Osteoblast (primary cell): ENCODE results near the gene RPL37A. TPM values are rescaled to one million over a fixed set of nuclear protein-coding genes. Genes with fewer than 3 reads are reported as not detected.
A peak's percentile ranks its signal among the peaks of the same experiment; 100 is the strongest.

ENCODE experiments used
- DNase-seq: peaks from one replicate; pipeline ENCODE4 v3.0.0; 2011; ENCODE audit warnings: low spot score, mixed read lengths; ENCODE audit not compliant: insufficient read length; ENCODE audit errors: missing footprints
- H2AFZ ChIP-seq: 2 replicates; pipeline ENCODE4 v1.6.0; 2011; ENCODE audit warnings: mild to moderate bottlenecking, low read length
- H3K27ac ChIP-seq: 2 replicates; pipeline ENCODE4 v1.5.1; 2011; ENCODE audit warnings: mild to moderate bottlenecking, low read depth, low read length, moderate library complexity
- H3K27me3 ChIP-seq: 2 replicates; pipeline ENCODE4 v1.6.0; 2012; ENCODE audit warnings: mild to moderate bottlenecking, control low read depth, inconsistent platforms, low read length, moderate library complexity; ENCODE audit not compliant: insufficient read depth
- H3K36me3 ChIP-seq: 2 replicates; pipeline ENCODE4 v1.5.1; 2011; ENCODE audit warnings: mild to moderate bottlenecking, low read length, control low read depth, moderate library complexity; ENCODE audit not compliant: insufficient read depth
- H3K4me1 ChIP-seq: 2 replicates; pipeline ENCODE4 v1.5.1; 2011; ENCODE audit warnings: mild to moderate bottlenecking, low read length, control low read depth, moderate library complexity; ENCODE audit not compliant: insufficient read depth
- H3K4me2 ChIP-seq: 2 replicates; pipeline ENCODE4 v1.6.0; 2011; ENCODE audit warnings: mild to moderate bottlenecking, low read length; ENCODE audit not compliant: insufficient read depth
- H3K4me3 ChIP-seq: fragments of 200-600 bp; sonication (generic); 3 replicates; pipeline ENCODE4 v1.5.1; 2012; ENCODE audit warnings: mild to moderate bottlenecking, low read length, inconsistent platforms; ENCODE audit not compliant: insufficient read depth
- H3K79me2 ChIP-seq: 2 replicates; pipeline ENCODE4 v1.6.0; 2012; ENCODE audit warnings: mild to moderate bottlenecking, low read length, control low read depth, inconsistent platforms; ENCODE audit not compliant: insufficient read depth
- H3K9me3 ChIP-seq: 2 replicates; pipeline ENCODE4 v1.5.1; 2011; ENCODE audit warnings: low read depth, low read length, control low read depth
- H4K20me1 ChIP-seq: 2 replicates; pipeline ENCODE4 v1.6.0; 2012; ENCODE audit warnings: mild to moderate bottlenecking, low read length, control low read depth; ENCODE audit not compliant: insufficient read depth
- CTCF ChIP-seq: IDR thresholded peaks from 2 replicates; pipeline ENCODE4 v1.5.1; 2011; ENCODE audit warnings: mild to moderate bottlenecking, low read depth, low read length, moderate library complexity; ENCODE audit errors: extremely low read depth
- total RNA-seq: library from RNA; depleted of rRNA; stranded (reverse); fragments of >200 nt; gene quantifications from 2 replicates; pipeline ENCODE4 v1.2.3, GENCODE V29; 2012

The RPL37A gene
- total RNA-seq, 1 donor: 869 TPM

- Histone ChIP-seq H3K4me2 (peak overlapping the region; percentile 4), H3K79me2 (no peaks in the 10 kb centered on the region), H3K4me3 (no peak overlapping the region), H3K27me3 (no peaks in the 10 kb centered on the region), H3K9me3 (no peaks in the 10 kb centered on the region), H3K36me3 (no peaks in the 10 kb centered on the region), H3K4me1 (peaks cover 19% of the 10 kb centered on the region), H2AFZ (no peak overlapping the region), H3K27ac (no peak overlapping the region), H4K20me1 (no peaks in the 10 kb centered on the region)
- no peak for DNase-seq
- no peak for TF ChIP-seq CTCF
These were observed 21.5 kb downstream of the RPL37A start for GRCh38 chr2:216520112-216520511.

- H3K27me3 ChIP-seq: no peaks in the 10 kb centered on the region
- no peaks in the 10 kb centered on the region for H3K36me3 ChIP-seq
- no peak for TF ChIP-seq CTCF
- H3K9me3 ChIP-seq: no peaks in the 10 kb centered on the region
- H3K4me3 ChIP-seq: no peak overlapping the region
- H3K79me2 ChIP-seq: no peaks in the 10 kb centered on the region
- H3K27ac ChIP-seq: no peak overlapping the region
- H4K20me1 ChIP-seq: no peaks in the 10 kb centered on the region
- H3K4me2 ChIP-seq: no peak overlapping the region
- H3K4me1 ChIP-seq: peaks cover 19% of the 10 kb centered on the region
- DNase-seq: no peak
- H2AFZ ChIP-seq: no peak overlapping the region
These were observed 24.4 kb downstream of the RPL37A start for GRCh38 chr2:216522892-216523502.

GRCh38 chr2:216525972-216526371, 27.3 kb downstream of the RPL37A start:
- no peak overlapping the region for H2AFZ ChIP-seq
- no peaks in the 10 kb centered on the region for H3K27me3 ChIP-seq

GRCh38 chr2:216526939-216527338, 28.3 kb downstream of the RPL37A start:
- TF ChIP-seq CTCF: no peak
- Histone ChIP-seq H3K79me2 (no peaks in the 10 kb centered on the region), H3K4me3 (no peak overlapping the region), H3K27ac (no peak overlapping the region), H2AFZ (no peak overlapping the region), H3K36me3 (no peaks in the 10 kb centered on the region), H4K20me1 (no peaks in the 10 kb centered on the region), H3K9me3 (no peaks in the 10 kb centered on the region), H3K4me1 (no peaks in the 10 kb centered on the region), H3K4me2 (no peak overlapping the region), H3K27me3 (no peaks in the 10 kb centered on the region)
- no peak for DNase-seq

More at GRCh38 chr2:216525972-216526371, 27.3 kb downstream of the RPL37A start:
- Histone ChIP-seq H3K27ac (no peak overlapping the region), H3K36me3 (no peaks in the 10 kb centered on the region), H3K4me2 (no peak overlapping the region), H3K4me3 (no peak overlapping the region), H3K4me1 (no peaks in the 10 kb centered on the region), H3K9me3 (no peaks in the 10 kb centered on the region), H4K20me1 (no peaks in the 10 kb centered on the region), H3K79me2 (no peaks in the 10 kb centered on the region)
- TF ChIP-seq CTCF: no peak
- DNase-seq: no peak
